WTC11 (cell line): ENCODE measurements around the gene WDR89. TPM values are rescaled to one million over a fixed set of nuclear protein-coding genes. Genes with fewer than 3 reads are reported as not detected.

Experiments
- ATAC-seq: fragments of 200-7000 bp; cut with Tn5 transposase; 2 replicates; pipeline ENCODE4 v1.10.0; 2021; ENCODE audit warnings: mild to moderate bottlenecking, moderate library complexity
- CTCF ChIA-PET: fragments of 300-600 bp; sonication (Branson Sonifier 250); formaldehyde crosslinking; loops from one replicate; lab custom pipeline; 2021; ENCODE audit warnings: antibody characterized with exemption; lab: Charles Lee
- POLR2A ChIA-PET: fragments of 350-600 bp; sonication (Branson Sonifier 250); formaldehyde crosslinking; loops from one replicate; lab custom pipeline; 2021; ENCODE audit warnings: antibody characterized with exemption; lab: Charles Lee
- DNase-seq: peaks from one replicate; pipeline ENCODE4 v3.0.0; 2021; ENCODE audit warnings: low spot score
- H3K27ac Mint-ChIP-seq: 2 replicates; pipeline ENCODE4 v1.8.0; 2021; ENCODE audit warnings: mixed read lengths
- H3K27me3 Mint-ChIP-seq: 2 replicates; pipeline ENCODE4 v1.8.0; 2021; ENCODE audit warnings: low read depth, mild to moderate bottlenecking, moderate library complexity, mixed read lengths
- H3K36me3 Mint-ChIP-seq: 2 replicates; pipeline ENCODE4 v1.8.0; 2021; ENCODE audit warnings: mixed read lengths
- H3K4me1 Mint-ChIP-seq: 2 replicates; pipeline ENCODE4 v1.8.0; 2022; ENCODE audit warnings: mixed read lengths
- H3K4me3 Mint-ChIP-seq: 2 replicates; pipeline ENCODE4 v1.8.0; 2021; ENCODE audit warnings: mild to moderate bottlenecking, moderate library complexity, mixed read lengths
- H3K9me3 Mint-ChIP-seq: 2 replicates; pipeline ENCODE4 v1.8.0; 2021; ENCODE audit warnings: mixed read lengths
- ATF1 ChIP-seq: sonication (generic); formaldehyde crosslinking; IDR thresholded peaks from 2 replicates; pipeline ENCODE4 v1.8.1; 2023; ENCODE audit warnings: mild to moderate bottlenecking, moderate library complexity, missing genetic modification reagents
- ATF3 ChIP-seq: sonication (generic); formaldehyde crosslinking; conservative IDR thresholded peaks from 2 replicates; pipeline ENCODE4 v1.8.1; 2022; ENCODE audit warnings: mild to moderate bottlenecking, missing genetic modification reagents
- CREB1 ChIP-seq: sonication (generic); formaldehyde crosslinking; IDR thresholded peaks from 2 replicates; pipeline ENCODE4 v1.8.0; 2023; ENCODE audit warnings: mild to moderate bottlenecking, missing genetic modification reagents
- E2F1 ChIP-seq: sonication (generic); formaldehyde crosslinking; IDR thresholded peaks from 2 replicates; pipeline ENCODE4 v1.8.0; 2022; ENCODE audit warnings: mild to moderate bottlenecking, missing genetic modification reagents
- E2F5 ChIP-seq: sonication (generic); formaldehyde crosslinking; IDR thresholded peaks from 2 replicates; pipeline ENCODE4 v1.8.1; 2022; ENCODE audit warnings: mild to moderate bottlenecking, moderate library complexity, missing genetic modification reagents
- ELF4 ChIP-seq: sonication (generic); formaldehyde crosslinking; IDR thresholded peaks from 2 replicates; pipeline ENCODE4 v1.8.1; 2022; ENCODE audit warnings: low read depth, mild to moderate bottlenecking, moderate library complexity, missing genetic modification reagents
- FOXJ3 ChIP-seq: sonication (generic); formaldehyde crosslinking; IDR thresholded peaks from 2 replicates; pipeline ENCODE4 v1.9.0; 2021; ENCODE audit warnings: missing genetic modification reagents, mild to moderate bottlenecking, borderline replicate concordance
- FOXK1 ChIP-seq: sonication (generic); formaldehyde crosslinking; IDR thresholded peaks from 2 replicates; pipeline ENCODE4 v1.8.0; 2022; ENCODE audit warnings: mild to moderate bottlenecking, moderate library complexity, missing genetic modification reagents
- FOXP1 ChIP-seq: sonication (generic); formaldehyde crosslinking; IDR thresholded peaks from 2 replicates; pipeline ENCODE4 v1.8.0; 2022; ENCODE audit warnings: missing genetic modification reagents, mild to moderate bottlenecking, moderate library complexity, borderline replicate concordance
- GRHL2 ChIP-seq: fragments of 250-450 bp; sonication (Bioruptor Pico); IDR thresholded peaks from 2 replicates; pipeline ENCODE4 v1.8.0; 2022; ENCODE audit warnings: mild to moderate bottlenecking, moderate library complexity; ENCODE audit not compliant: insufficient replicate concordance, severe bottlenecking
- HMGA2 ChIP-seq: fragments of 250-450 bp; sonication (Bioruptor Pico); IDR thresholded peaks from 2 replicates; pipeline ENCODE4 v1.4.0; 2021; ENCODE audit warnings: mild to moderate bottlenecking, moderate library complexity
- IRF1 ChIP-seq: sonication (generic); formaldehyde crosslinking; IDR thresholded peaks from 2 replicates; pipeline ENCODE4 v1.8.0; 2023; ENCODE audit warnings: missing genetic modification reagents
- IRF2 ChIP-seq: sonication (generic); formaldehyde crosslinking; IDR thresholded peaks from 2 replicates; pipeline ENCODE4 v1.8.0; 2022; ENCODE audit warnings: low read depth, missing genetic modification reagents, borderline replicate concordance
- KAT7 ChIP-seq: sonication (generic); formaldehyde crosslinking; IDR thresholded peaks from 2 replicates; pipeline ENCODE4 v1.8.1; 2023; ENCODE audit warnings: missing genetic modification reagents, mild to moderate bottlenecking, borderline replicate concordance
- MXD4 ChIP-seq: fragments of 250-450 bp; sonication (Bioruptor Pico); IDR thresholded peaks from 2 replicates; pipeline ENCODE4 v1.8.0; 2021; ENCODE audit warnings: mild to moderate bottlenecking, moderate library complexity, borderline replicate concordance
- NFYB ChIP-seq: sonication (generic); formaldehyde crosslinking; conservative IDR thresholded peaks from 2 replicates; pipeline ENCODE4 v1.8.0; 2022; ENCODE audit warnings: low read depth, missing genetic modification reagents
- NR2C2 ChIP-seq: sonication (generic); formaldehyde crosslinking; IDR thresholded peaks from 2 replicates; pipeline ENCODE4 v1.8.0; 2022; ENCODE audit warnings: mild to moderate bottlenecking, missing genetic modification reagents
- OVOL2 ChIP-seq: fragments of 250-450 bp; sonication (Bioruptor Pico); IDR thresholded peaks from 2 replicates; pipeline ENCODE4 v1.9.0; 2021; ENCODE audit warnings: mild to moderate bottlenecking, borderline replicate concordance
- PRRX2 ChIP-seq: fragments of 250-450 bp; sonication (Bioruptor Pico); IDR thresholded peaks from 2 replicates; pipeline ENCODE4 v1.8.0; 2021; ENCODE audit warnings: mild to moderate bottlenecking
- RELA ChIP-seq: sonication (generic); formaldehyde crosslinking; IDR thresholded peaks from 2 replicates; pipeline ENCODE4 v1.8.1; 2022; ENCODE audit warnings: missing genetic modification reagents, mild to moderate bottlenecking, borderline replicate concordance
- STAT6 ChIP-seq: sonication (generic); formaldehyde crosslinking; conservative IDR thresholded peaks from 2 replicates; pipeline ENCODE4 v1.8.1; 2023; ENCODE audit warnings: mild to moderate bottlenecking, low read depth, missing genetic modification reagents, moderate library complexity
- TCF7 ChIP-seq: sonication (generic); formaldehyde crosslinking; IDR thresholded peaks from 2 replicates; pipeline ENCODE4 v1.8.0; 2022; ENCODE audit warnings: mild to moderate bottlenecking, low read depth, missing genetic modification reagents, moderate library complexity
- TP53 ChIP-seq: sonication (generic); formaldehyde crosslinking; IDR thresholded peaks from 2 replicates; pipeline ENCODE4 v1.8.1; 2023; ENCODE audit warnings: mild to moderate bottlenecking, missing genetic modification reagents
- USF2 ChIP-seq: sonication (generic); formaldehyde crosslinking; IDR thresholded peaks from 2 replicates; pipeline ENCODE4 v1.8.1; 2023; ENCODE audit warnings: mild to moderate bottlenecking, missing genetic modification reagents, moderate library complexity
- ZBTB21 ChIP-seq: sonication (generic); formaldehyde crosslinking; IDR thresholded peaks from 2 replicates; pipeline ENCODE4 v1.8.1; 2023; ENCODE audit warnings: mild to moderate bottlenecking, missing genetic modification reagents, borderline replicate concordance
- ZNF138 ChIP-seq: sonication (generic); formaldehyde crosslinking; conservative IDR thresholded peaks from 2 replicates; pipeline ENCODE4 v1.8.1; 2022; ENCODE audit warnings: mild to moderate bottlenecking, moderate library complexity, missing genetic modification reagents
- ZNF232 ChIP-seq: sonication (generic); formaldehyde crosslinking; IDR thresholded peaks from 2 replicates; pipeline ENCODE4 v1.8.0; 2022; ENCODE audit warnings: mild to moderate bottlenecking, missing genetic modification reagents
- ZNF396 ChIP-seq: fragments of 250-450 bp; sonication (Bioruptor Pico); IDR thresholded peaks from 2 replicates; pipeline ENCODE4 v1.8.0; 2021; ENCODE audit warnings: mild to moderate bottlenecking, moderate library complexity, borderline replicate concordance
- ZNF423 ChIP-seq: fragments of 250-450 bp; sonication (Bioruptor Pico); IDR thresholded peaks from 2 replicates; pipeline ENCODE4 v2.1.2; 2022; ENCODE audit warnings: mild to moderate bottlenecking, moderate library complexity
- total RNA-seq: library from RNA; stranded (reverse); gene quantifications from 3 replicates; pipeline ENCODE4 v1.2.3, GENCODE V29; 2021

WDR89 gene
- total RNA-seq, 1 experiment from 2014 or later: 27.5 TPM

- Mint-ChIP-seq H3K9me3 (peaks cover 7% of the 10 kb centered on the region; the same call in 1 of the 2 replicates), H3K27ac (no peak overlapping the region), H3K27me3 (peaks cover 4% of the 10 kb centered on the region; the same call in 1 of the 2 replicates), H3K4me1 (no peaks in the 10 kb centered on the region), H3K36me3 (no peaks in the 10 kb centered on the region), H3K4me3 (no peak overlapping the region)
- no peak for DNase-seq
- no peak for TF ChIP-seq E2F1 (CRISPR knock-in tag)
- no peak for TF ChIP-seq FOXJ3 (CRISPR knock-in tag)
- no peak for TF ChIP-seq NR2C2 (CRISPR knock-in tag)
- TF ChIP-seq STAT6 (CRISPR knock-in tag): no peak
- no peak for TF ChIP-seq HMGA2 (CRISPR knock-in tag)
- TF ChIP-seq ELF4 (CRISPR knock-in tag): no peak
- no peak for TF ChIP-seq ZNF138 (CRISPR knock-in tag)
- TF ChIP-seq TCF7 (CRISPR knock-in tag): no peak
- no peak for TF ChIP-seq KAT7 (CRISPR knock-in tag)
- no peak for TF ChIP-seq RELA
- TF ChIP-seq FOXK1 (CRISPR knock-in tag): no peak
- TF ChIP-seq ZNF396 (CRISPR knock-in tag): no peak
- TF ChIP-seq ZBTB21 (CRISPR knock-in tag): no peak
- TF ChIP-seq IRF1 (CRISPR knock-in tag): no peak
- no peak for TF ChIP-seq IRF2 (CRISPR knock-in tag)
- no peak for TF ChIP-seq E2F5 (CRISPR knock-in tag)
- TF ChIP-seq GRHL2 (CRISPR knock-in tag): no peak
- no peak for TF ChIP-seq NFYB (CRISPR knock-in tag)
- no peak for TF ChIP-seq ATF1 (CRISPR knock-in tag)
- CTCF ChIA-PET: no interaction called here
- no peak for ATAC-seq
- POLR2A ChIA-PET: no interaction called here
These were observed 78.2 kb downstream of the WDR89 start for GRCh38 chr14:63563370-63564026.

GRCh38 chr14:63562405-63562804 lies 79.3 kb downstream of the WDR89 start:
- CTCF ChIA-PET: no interaction called here
- TF ChIP-seq FOXP1 (no peak), ZNF232 (CRISPR knock-in tag) (no peak), USF2 (CRISPR knock-in tag) (no peak), TP53 (CRISPR knock-in tag) (no peak), ELF4 (CRISPR knock-in tag) (no peak), ATF3 (CRISPR knock-in tag) (no peak), MXD4 (CRISPR knock-in tag) (no peak), OVOL2 (CRISPR knock-in tag) (no peak), CREB1 (no peak), ZNF423 (CRISPR knock-in tag) (no peak), NR2C2 (CRISPR knock-in tag) (no peak), ATF1 (CRISPR knock-in tag) (no peak), PRRX2 (no peak), TCF7 (CRISPR knock-in tag) (no peak)

More at GRCh38 chr14:63562405-63562804, 79.3 kb downstream of the WDR89 start:
- POLR2A ChIA-PET: interaction anchor here (0.6 kb wide), 1 partner anchor 54 kb away, joined by 6 read pairs; no protein-coding TSS in a partner anchor
- H3K9me3 Mint-ChIP-seq: peaks cover 7% of the 10 kb centered on the region; the same call in 1 of the 2 replicates
- H3K27me3 Mint-ChIP-seq: peaks cover 4% of the 10 kb centered on the region; the same call in 1 of the 2 replicates
- no peak overlapping the region for H3K27ac Mint-ChIP-seq
- ATAC-seq (no peak), DNase-seq (no peak)
- H3K4me3 Mint-ChIP-seq: no peak overlapping the region
- H3K36me3 Mint-ChIP-seq: no peaks in the 10 kb centered on the region
- no peaks in the 10 kb centered on the region for H3K4me1 Mint-ChIP-seq
